GM12878 (cell line): ENCODE data around the gene CCN2. TPM values are rescaled to one million over a fixed set of nuclear protein-coding genes. Genes with fewer than 3 reads are reported as not detected.

ENCODE experiments used
- ATAC-seq: fragments of 200-7000 bp; cut with Tn5 transposase; 3 replicates; pipeline ENCODE4 v1.9.1; 2020; ENCODE audit warnings: mild to moderate bottlenecking, moderate library complexity
- BruUV-seq: library from RNA; stranded (reverse); fragments of 400-500 nt; replicated peaks from 2 replicates; lab custom pipeline; 2021; lab: Mats Ljungman, UMichigan
- CTCF ChIA-PET: fragments of 300-600 bp; sonication (Branson Sonifier 250); formaldehyde crosslinking; extraction: SDS; loops from one replicate; lab custom pipeline; 2021; ENCODE audit warnings: inconsistent platforms; lab: Yijun Ruan, JAX
- POLR2A ChIA-PET: fragments of 350-600 bp; formaldehyde crosslinking; extraction: SDS; loops from one replicate; lab custom pipeline; 2021; ENCODE audit warnings: inconsistent platforms; lab: Charles Lee
- RAD21 ChIA-PET: fragments of 300-600 bp; sonication (Branson Sonifier 250); formaldehyde crosslinking; loops from one replicate; lab custom pipeline; 2023; ENCODE audit warnings: antibody characterized with exemption; ENCODE audit not compliant: unreplicated experiment; lab: Charles Lee
- SMC1A ChIA-PET: fragments of 300-600 bp; sonication (Branson Sonifier 250); formaldehyde crosslinking; loops from one replicate; lab custom pipeline; 2023; ENCODE audit not compliant: unreplicated experiment, uncharacterized antibody; lab: Charles Lee
- DNase-seq: peaks from one replicate; pipeline ENCODE4 v3.0.0-alpha.2; 2011; ENCODE audit warnings: low read depth, low spot score
- FAIRE-seq: peaks from 3 replicates; lab custom pipeline; 2011; peaks lifted over from hg19 to GRCh38; lab: Jason Lieb, UNC
- H2AFZ ChIP-seq: 2 replicates; pipeline ENCODE4 v1.6.0; 2011; ENCODE audit warnings: low read depth, low read length, control low read depth; ENCODE audit not compliant: control insufficient read depth
- H3K27ac ChIP-seq: 2 replicates; pipeline ENCODE4 v1.5.1; 2011; ENCODE audit warnings: control low read depth; ENCODE audit not compliant: control insufficient read depth, insufficient read depth
- H3K27me3 ChIP-seq, 2 experiments: replicated peaks in 1 of 2; 2 replicates each; pipeline versions ENCODE4 v1.6.0 to v1.6.1; 2011; ENCODE audit warnings: low read length in 1 of 2; ENCODE audit not compliant: control insufficient read depth in 2 of 2, insufficient read depth in 2 of 2
- H3K36me3 ChIP-seq, 2 experiments: 2 replicates each; pipeline ENCODE4 v1.5.1; 2011; ENCODE audit warnings: low read length in 1 of 2; ENCODE audit not compliant: control insufficient read depth in 2 of 2, insufficient read depth in 2 of 2
- H3K4me1 ChIP-seq: 2 replicates; pipeline ENCODE4 v1.6.1; 2011; ENCODE audit warnings: mild to moderate bottlenecking, low read length, moderate library complexity, mixed read lengths; ENCODE audit not compliant: control insufficient read depth, insufficient read depth
- H3K4me2 ChIP-seq: 2 replicates; pipeline ENCODE4 v1.6.0; 2011; ENCODE audit warnings: control low read depth; ENCODE audit not compliant: control insufficient read depth, insufficient read depth
- H3K4me3 ChIP-seq: fragments of 200-600 bp; sonication (generic); 2 replicates; pipeline ENCODE4 v1.5.1; 2016
- H3K79me2 ChIP-seq: 2 replicates; pipeline ENCODE4 v1.6.0; 2011; ENCODE audit warnings: low read length; ENCODE audit not compliant: control insufficient read depth, insufficient read depth
- H3K9ac ChIP-seq: 2 replicates; pipeline ENCODE4 v1.8.0; 2011; ENCODE audit warnings: low read length, control low read depth, mixed read lengths; ENCODE audit not compliant: control insufficient read depth, insufficient read depth
- H3K9me3 ChIP-seq: replicated peaks from 3 replicates; pipeline ENCODE4 v1.5.1; 2011; ENCODE audit warnings: mild to moderate bottlenecking, low read length; ENCODE audit not compliant: control insufficient read depth, insufficient read depth
- H4K20me1 ChIP-seq: 2 replicates; pipeline ENCODE4 v1.6.0; 2011; ENCODE audit not compliant: control insufficient read depth, insufficient read depth
- ASH2L ChIP-seq: fragments of 300-600, 200-600 bp; sonication (generic); IDR thresholded peaks from 2 replicates; pipeline ENCODE4 v1.6.1; 2017; ENCODE audit warnings: low read depth, mild to moderate bottlenecking, borderline replicate concordance
- ATF7 ChIP-seq: fragments of 450-650 bp; IDR thresholded peaks from 2 replicates; pipeline ENCODE4 v1.6.1; 2016; ENCODE audit warnings: low read depth, mild to moderate bottlenecking
- BHLHE40 ChIP-seq, 2 experiments: fragments of 450-650 bp in 1 of 2; IDR thresholded peaks; 2 replicates each; pipeline ENCODE4 v1.6.1; 2011 to 2017; ENCODE audit warnings: low read depth in 2 of 2, borderline replicate concordance in 1 of 2, improper control_type of control experiment in 1 of 2, low read length in 1 of 2, mild to moderate bottlenecking in 1 of 2
- CUX1 ChIP-seq: IDR thresholded peaks from 2 replicates; pipeline ENCODE4 v1.6.1; 2012; ENCODE audit warnings: improper control_type of control experiment, low read depth, low read length; ENCODE audit not compliant: insufficient replicate concordance
- DPF2 ChIP-seq: fragments of 450-650 bp; IDR thresholded peaks from 2 replicates; pipeline ENCODE4 v1.6.1; 2017; ENCODE audit warnings: mild to moderate bottlenecking
- MEF2A ChIP-seq: IDR thresholded peaks from 2 replicates; pipeline ENCODE4 v1.6.1; 2011; ENCODE audit warnings: low read depth, mild to moderate bottlenecking, low read length, moderate library complexity; ENCODE audit not compliant: insufficient read depth
- NKRF ChIP-seq: fragments of 450-650 bp; conservative IDR thresholded peaks from 2 replicates; pipeline ENCODE4 v1.6.1; 2017; ENCODE audit warnings: mild to moderate bottlenecking, moderate library complexity
- POLR2AphosphoS5 ChIP-seq: IDR thresholded peaks from 2 replicates; pipeline ENCODE4 v1.6.1; 2011; ENCODE audit warnings: mild to moderate bottlenecking, low read length, inconsistent platforms
- POU2F2 ChIP-seq: IDR thresholded peaks from 3 replicates; pipeline ENCODE4 v1.6.1; 2011; ENCODE audit warnings: low read depth, mild to moderate bottlenecking, low read length, borderline replicate concordance
- RELA ChIP-seq: fragments of 450-650 bp; IDR thresholded peaks from 2 replicates; pipeline ENCODE4 v1.8.0; 2014; ENCODE audit warnings: borderline replicate concordance; ENCODE audit not compliant: partially characterized antibody
- SUPT20H ChIP-seq: IDR thresholded peaks from 2 replicates; pipeline ENCODE4 v1.6.1; 2011; ENCODE audit warnings: low read depth, mild to moderate bottlenecking, low read length, moderate library complexity, borderline replicate concordance; ENCODE audit not compliant: control insufficient read depth
- TAF1 ChIP-seq: IDR thresholded peaks from 2 replicates; pipeline ENCODE4 v1.6.1; 2011; ENCODE audit warnings: mild to moderate bottlenecking, low read depth, low read length, borderline replicate concordance
- ZNF24 ChIP-seq: fragments of 450-650 bp; IDR thresholded peaks from 2 replicates; pipeline ENCODE4 v1.6.1; 2017; ENCODE audit warnings: antibody characterized with exemption, mild to moderate bottlenecking
- ZNF384 ChIP-seq: IDR thresholded peaks from 2 replicates; pipeline ENCODE4 v1.6.1; 2012; ENCODE audit warnings: low read depth, mild to moderate bottlenecking, low read length, improper control_type of control experiment, borderline replicate concordance
- WGBS: methylation state at CpG from one replicate; pipeline ENCODE4 v1.1.6; 2016; ENCODE audit warnings: low lambda C conversion rate; ENCODE audit not compliant: insufficient replicate concordance, insufficient coverage; ENCODE audit errors: missing lambda C conversion rate; 5-methylcytosine and 5-hydroxymethylcytosine counted together
- in situ Hi-C: fragments of 300-500 bp; cut with MboI; formaldehyde crosslinking; loops from 9 replicates; pipeline ENCODE4 v1.14.3; 2018; ENCODE audit warnings: mixed read lengths
- intact Hi-C: fragments of 100-400 bp; cut with micrococcal nuclease; formaldehyde crosslinking; loops from one replicate; pipeline ENCODE4 v1.14.2; 2022; ENCODE audit not compliant: unreplicated experiment
- polyA plus RNA-seq, 11 experiments: library from polyadenylated mRNA; depleted of rRNA in 4 of 11; unstranded in 6 of 11; stranded (reverse) in 5 of 11; fragments of >200 nt; fragmentation: Nextera tagmentation in 4 of 11; fragmentation: Illumina TruSeq in 1 of 11; extraction: Ambion mirVana in 4 of 11; extraction: Trizol in 1 of 11; gene quantifications; 1 replicate in 1 of 11; 2 replicates in 10 of 11; pipeline versions ENCODE4 v1.2.1 to v1.2.3, GENCODE V29; 2011 to 2016; ENCODE audit warnings: inconsistent platforms in 2 of 11, missing spikeins in 2 of 11, low read depth in 1 of 11
- total RNA-seq, 4 experiments: library from RNA; depleted of rRNA in 3 of 4; stranded (reverse); fragments of >200 nt in 3 of 4; fragmentation: Illumina TruSeq in 1 of 4; extraction: Trizol in 1 of 4; gene quantifications; 2 replicates each; pipeline versions ENCODE4 v1.2.1 to v1.2.3, GENCODE V29; 2013 to 2021

The CCN2 gene
- total and polyA plus RNA-seq, 10 of the 15 experiments (the other 5 are each of a cell fraction or from before 2014, with no cell fraction given): 0.26 to 0.62 (median 0.44) TPM; not detected in 7

GRCh38 chr6:131999545-132000146 is 48.5 kb upstream of the CCN2 start:
- FAIRE-seq: no peak
- no peak for TF ChIP-seq DPF2
- no peak for TF ChIP-seq CUX1
- 0 out of 2 replicates have a peak, but pooled peaks have one; percentile 16 for TF ChIP-seq ZNF384
- no peak for TF ChIP-seq SUPT20H
- TF ChIP-seq ATF7: peak; percentile 57; the same call in 1 of the 2 replicates
- TF ChIP-seq ASH2L: no peak
- TF ChIP-seq NKRF: no peak
- TF ChIP-seq ZNF24: no peak
- 0 out of 2 replicates have a peak, but pooled peaks have one; percentile 40 for TF ChIP-seq MEF2A
- TF ChIP-seq RELA: no peak
- no peak for TF ChIP-seq BHLHE40 (IDR thresholded peaks at IDR 0.05; ENCODE audit: borderline replicate concordance in 1 of 2, low read depth in 2 of 2, low read length in 1 of 2)
- TF ChIP-seq TAF1: no peak
- no peak for TF ChIP-seq POU2F2
- TF ChIP-seq POLR2AphosphoS5: no peak
- ATAC-seq: no peak
- intact Hi-C loops: no loop called here
- ChIA-PET POLR2A (no interaction called here), CTCF (no interaction called here), SMC1A (no interaction called here), RAD21 (no interaction called here)
- Histone ChIP-seq H3K27me3 (peaks cover 0 to 2% of the 10 kb centered on the region in 2 experiments; a peak in 1 of 4 replicates), H3K27ac (no peak overlapping the region), H2AFZ (no peak overlapping the region), H3K9me3 (no peaks in the 10 kb centered on the region; the same call in 1 of the 3 replicates), H3K4me1 (no peaks in the 10 kb centered on the region), H3K9ac (no peak overlapping the region), H3K79me2 (no peaks in the 10 kb centered on the region), H3K4me2 (no peak overlapping the region), H3K36me3 (no peaks in the 10 kb centered on the region), H3K4me3 (no peak overlapping the region), H4K20me1 (no peaks in the 10 kb centered on the region)
- no peak for DNase-seq
- in situ Hi-C loops: no loop called here
- 1% methylated on average over 4 of the region's 4 CpGs for WGBS
- no TSS peak for BruUV-seq
